HG03060 (cell line): Measurements from ENCODE around the gene CD1C.
A peak's percentile ranks its signal among the peaks of the same experiment; 100 is the strongest.
"Not testable (repeated sequence)": the region's sequence is repeated elsewhere in the genome, so short reads cannot be mapped to it uniquely, and the experiment has no call there.

Source experiments
- ATAC-seq: cut with Tn5 transposase; IDR thresholded peaks from one replicate; pipeline ENCODE4 v1.9.1; 2021; ENCODE audit warnings: low read depth, moderate number of reproducible peaks; ENCODE audit not compliant: unreplicated experiment

Gene CD1C

DNA sequence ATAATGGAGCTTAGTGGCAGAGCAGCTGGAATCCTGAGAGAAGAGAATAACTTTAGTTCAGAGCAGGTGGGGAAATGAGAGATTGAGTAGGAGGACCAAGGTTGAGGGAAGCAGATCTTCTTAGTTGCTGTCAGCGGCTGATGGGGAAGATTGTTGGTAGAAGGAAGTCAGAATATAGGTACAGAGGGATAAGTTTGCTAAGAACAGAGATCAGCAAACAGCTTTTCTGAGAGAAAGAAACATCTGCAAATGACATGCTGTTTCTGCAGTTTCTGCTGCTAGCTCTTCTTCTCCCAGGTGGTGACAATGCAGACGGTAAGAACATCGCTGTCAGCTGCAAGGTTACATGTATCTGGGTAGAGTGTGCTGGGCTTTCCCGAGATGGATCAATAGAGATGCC, at the start of gene CD1C:
TSS of gene CD1C (plus strand) at position 113 of the 400 bp plus-strand sequence. CDS start at position 255, 142 bp downstream.
- no peak for ATAC-seq

DNA sequence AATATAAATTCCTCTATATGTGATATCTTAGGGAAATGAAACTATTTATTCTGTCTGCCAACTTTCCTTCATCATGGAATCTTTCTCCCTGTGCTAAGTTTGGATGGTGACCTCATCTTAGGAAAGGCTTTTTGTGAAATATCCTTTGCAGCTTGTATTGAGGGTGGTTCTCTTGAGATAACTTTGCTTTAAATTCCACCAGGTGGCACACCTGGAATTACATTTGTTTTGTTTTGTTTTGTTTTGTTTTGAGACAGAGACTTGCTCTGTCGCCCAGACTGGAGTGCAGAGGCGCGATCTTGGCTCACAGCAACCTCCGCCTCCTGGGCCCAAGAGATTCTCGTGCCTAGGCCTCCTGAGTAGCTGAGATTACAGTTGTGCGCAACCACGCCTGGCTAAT, 43.1 kb upstream of the CD1C start:
- ATAC-seq: peak; percentile 58

DNA sequence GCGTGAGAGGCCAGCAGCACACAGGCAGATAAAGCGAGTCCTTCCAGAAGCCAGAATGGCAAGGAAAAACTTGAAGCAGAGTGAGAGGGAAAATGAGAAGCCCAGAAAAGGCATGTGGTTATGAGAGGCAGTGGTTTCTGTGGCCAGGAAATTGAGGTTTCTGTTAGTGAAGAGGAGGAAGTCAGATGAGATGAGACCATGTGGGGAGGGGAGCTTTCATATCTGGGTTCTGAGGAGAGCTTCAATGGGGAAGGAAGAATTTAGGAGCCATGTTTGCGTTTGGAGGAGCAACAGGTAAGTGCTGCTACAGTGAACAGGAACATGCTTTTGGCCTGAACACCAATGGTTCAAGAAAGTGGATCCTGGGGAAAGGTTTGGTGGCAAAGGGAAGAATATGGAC, 41.6 kb upstream of the CD1C start:
- ATAC-seq: peak; percentile 46

DNA sequence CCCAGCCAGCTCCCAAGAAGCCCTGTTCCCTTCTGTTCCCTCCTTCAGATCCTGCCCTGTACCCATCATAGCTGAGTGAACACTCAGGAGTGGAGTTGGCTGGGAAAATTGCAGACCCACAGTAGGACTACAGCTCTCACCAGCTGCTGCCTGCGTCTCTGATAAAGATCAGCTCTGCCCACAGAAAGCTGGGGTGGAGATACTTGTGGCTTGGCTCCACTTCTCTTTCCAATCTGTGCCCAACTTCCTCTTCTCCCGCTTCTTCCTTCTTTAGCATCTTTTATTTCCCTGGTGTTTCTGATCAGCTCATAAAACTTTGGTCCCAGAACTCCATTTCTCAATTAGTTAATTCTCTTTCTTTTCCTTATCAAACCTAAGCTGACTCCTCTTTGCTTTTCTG, 41.0 kb upstream of the CD1C start:
- no peak for ATAC-seq

DNA sequence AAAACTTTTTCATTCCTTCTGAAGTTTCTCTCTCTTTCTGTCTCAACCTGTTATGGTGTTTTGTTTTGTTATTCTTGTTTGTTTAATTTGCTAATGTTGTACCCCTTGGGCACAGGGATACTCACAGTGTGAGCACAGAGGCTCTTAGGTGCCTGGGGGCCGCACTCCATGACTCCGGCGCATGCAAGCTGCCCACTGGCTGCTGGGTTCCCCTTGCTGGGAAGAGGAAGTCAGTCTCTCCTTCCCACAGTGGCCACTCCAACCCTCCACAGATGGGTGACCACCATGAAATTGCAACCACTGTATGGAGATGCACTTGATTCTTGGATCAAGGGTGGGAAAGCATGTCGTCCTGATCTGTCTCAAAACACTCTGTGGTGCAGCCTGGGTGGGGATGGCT, 40.1 kb upstream of the CD1C start:
- no peak for ATAC-seq

DNA sequence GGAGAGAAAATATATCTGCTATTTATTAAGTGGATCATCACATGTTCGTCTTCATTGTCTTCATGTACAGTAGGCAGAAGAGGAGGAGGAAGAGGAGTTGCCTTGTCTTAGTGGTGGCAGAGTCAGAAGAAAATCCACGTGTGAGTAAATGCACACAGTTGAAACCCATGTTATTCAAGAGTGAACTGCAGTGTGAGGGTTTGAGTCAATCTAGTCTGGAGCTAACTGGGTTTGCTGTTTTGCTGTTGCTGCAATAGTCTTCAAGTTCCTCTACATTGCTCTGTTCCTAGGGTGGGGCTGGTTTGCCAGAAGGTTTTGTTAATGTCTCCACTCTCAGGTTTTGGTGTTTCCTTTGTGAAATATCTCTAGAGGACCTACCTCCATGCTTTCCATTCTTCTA, 38.6 kb upstream of the CD1C start:
- ATAC-seq: no peak

DNA sequence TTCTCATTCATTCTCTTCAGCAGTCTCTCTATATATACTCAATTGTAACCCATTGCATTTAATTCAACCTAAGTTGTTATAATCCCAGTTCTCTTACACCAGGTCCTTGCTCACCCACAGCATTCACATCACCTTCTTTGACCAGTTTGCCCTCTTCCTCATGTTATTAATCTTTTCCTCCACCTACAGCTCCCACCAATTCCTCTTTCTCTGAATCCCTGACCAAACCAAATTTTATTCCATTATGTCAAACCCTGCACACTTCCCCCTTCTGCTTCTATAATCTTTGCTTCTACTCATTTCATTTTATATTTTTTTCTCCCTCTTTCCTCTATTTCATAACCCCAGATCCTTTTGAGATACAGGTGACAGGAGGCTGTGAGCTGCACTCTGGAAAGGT, 34.1 kb upstream of the CD1C start:
- no peak for ATAC-seq

DNA sequence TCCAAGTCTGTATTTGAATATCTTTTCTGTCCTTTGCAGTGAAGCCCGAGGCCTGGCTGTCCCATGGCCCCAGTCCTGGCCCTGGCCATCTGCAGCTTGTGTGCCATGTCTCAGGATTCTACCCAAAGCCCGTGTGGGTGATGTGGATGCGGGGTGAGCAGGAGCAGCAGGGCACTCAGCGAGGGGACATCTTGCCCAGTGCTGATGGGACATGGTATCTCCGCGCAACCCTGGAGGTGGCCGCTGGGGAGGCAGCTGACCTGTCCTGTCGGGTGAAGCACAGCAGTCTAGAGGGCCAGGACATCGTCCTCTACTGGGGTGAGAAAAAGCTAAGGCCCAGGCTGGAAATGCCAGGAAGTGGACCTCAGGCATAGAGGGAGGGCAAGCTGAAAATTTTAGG, 33.0 kb upstream of the CD1C start:
- not testable (repeated sequence) for ATAC-seq

DNA sequence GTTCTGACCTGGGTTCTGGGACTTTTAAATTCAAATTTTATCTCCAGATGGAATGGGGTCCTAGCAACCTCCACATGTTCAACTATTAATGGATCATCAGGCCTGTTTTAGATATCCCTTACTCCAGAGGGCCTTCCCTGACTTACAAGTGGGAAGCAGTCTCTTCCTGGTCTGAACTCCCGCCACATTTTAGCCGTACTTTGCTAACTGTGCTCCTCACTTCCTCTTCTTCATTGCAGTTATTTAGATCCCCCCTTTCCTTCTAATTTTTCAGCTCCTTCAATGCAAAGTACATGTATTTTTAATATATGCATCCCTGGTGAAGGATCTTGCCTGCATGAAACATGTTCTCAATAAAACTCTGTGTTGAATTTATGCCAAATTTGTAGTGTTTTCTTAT, 31.8 kb upstream of the CD1C start:
- ATAC-seq: no peak

DNA sequence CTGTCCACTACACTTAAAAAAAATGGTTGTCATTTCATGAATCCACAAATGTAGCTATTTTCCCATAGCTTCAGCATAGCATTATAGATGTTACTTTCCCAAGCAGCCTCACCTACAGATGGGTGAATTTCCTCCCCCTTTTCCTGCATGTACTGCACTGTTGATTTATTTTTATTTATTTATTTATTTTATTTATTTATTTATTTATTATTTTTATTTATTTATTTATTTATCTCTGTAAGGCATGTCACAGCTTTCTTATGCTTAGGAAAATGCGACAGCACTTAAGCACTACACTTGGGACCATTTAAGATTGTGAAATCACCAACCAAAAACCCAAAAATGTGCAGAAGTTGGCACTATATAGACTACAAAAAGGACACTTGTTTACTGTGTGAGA, 30.6 kb upstream of the CD1C start:
- ATAC-seq: no peak

DNA sequence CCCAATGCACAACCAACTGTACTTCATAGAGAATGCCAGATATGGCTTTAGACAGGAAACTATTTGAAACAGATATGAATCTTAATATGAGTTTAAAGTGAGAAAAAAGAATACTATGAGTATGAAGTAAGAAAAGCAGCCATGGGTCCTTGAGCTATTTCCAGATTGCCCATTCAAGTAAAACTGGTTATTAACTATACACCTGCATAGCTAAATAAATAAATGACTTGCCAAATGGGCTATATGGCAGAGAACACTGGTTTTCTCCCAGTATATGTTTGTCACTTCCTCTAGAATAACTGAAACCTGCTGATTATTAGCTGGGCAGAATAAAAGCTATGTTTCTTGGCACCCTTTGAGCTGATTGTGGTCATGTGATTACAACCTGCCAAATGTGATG, 17.0 kb upstream of the CD1C start:
- ATAC-seq: no peak

DNA sequence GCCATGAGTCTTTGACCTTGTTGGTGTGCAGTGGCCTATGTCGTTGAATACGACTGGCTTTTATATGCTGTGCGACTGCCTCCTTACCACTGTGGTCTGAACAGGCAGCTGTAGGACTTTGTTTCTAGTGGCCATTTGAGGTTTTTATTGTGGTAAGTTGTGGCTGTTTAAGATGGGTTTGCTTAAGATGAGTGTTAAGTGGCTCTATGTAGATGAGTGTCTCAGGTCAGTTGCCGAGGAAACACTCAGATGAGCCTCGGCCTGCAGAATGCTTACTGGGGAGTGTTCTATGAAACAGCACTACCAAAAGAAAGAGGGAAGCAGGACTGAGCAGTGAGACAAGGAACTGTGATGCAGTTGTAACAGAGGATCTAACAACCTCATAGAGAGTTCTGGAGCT, 14.9 kb upstream of the CD1C start:
- ATAC-seq: no peak

DNA sequence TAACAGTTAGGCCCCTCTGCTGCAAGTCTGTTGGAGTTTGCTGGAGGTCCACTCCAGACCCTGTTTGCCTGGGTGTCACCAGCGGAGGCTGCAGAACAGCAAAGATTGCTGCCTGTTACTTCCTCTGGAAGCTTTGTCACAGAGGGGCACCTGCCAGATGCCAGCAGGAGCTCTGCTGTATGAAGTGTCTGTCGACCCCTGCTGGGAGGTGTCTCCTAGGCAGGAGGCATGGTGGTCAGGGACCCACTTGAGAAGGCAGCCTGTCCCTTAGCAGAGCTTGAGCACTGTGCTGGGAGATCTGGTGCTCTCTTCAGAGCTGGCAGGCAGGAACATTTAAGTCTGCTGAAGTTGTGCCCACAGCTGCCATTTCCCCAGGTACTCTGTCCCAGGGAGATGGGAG, 7.3 kb upstream of the CD1C start:
- ATAC-seq: not testable (repeated sequence)

DNA sequence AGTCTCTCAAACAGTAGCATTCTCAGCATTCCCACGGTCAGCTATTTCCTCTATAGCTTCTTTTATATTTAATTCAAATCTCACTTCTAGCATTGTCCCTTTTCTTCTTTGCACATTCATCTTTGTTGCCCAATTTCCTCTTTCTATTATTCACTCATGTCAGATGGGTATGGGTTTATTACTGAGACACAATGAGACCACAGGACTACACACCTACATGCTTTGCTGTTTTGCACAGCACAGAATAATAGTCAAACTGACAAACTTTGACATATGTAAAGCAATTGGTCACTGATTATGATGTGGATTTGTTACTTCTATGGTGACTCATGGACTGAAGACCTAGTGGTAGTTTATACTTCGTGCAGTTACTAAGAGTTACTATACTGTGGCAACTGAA, 5.8 kb upstream of the CD1C start:
- peak; percentile 58 for ATAC-seq

DNA sequence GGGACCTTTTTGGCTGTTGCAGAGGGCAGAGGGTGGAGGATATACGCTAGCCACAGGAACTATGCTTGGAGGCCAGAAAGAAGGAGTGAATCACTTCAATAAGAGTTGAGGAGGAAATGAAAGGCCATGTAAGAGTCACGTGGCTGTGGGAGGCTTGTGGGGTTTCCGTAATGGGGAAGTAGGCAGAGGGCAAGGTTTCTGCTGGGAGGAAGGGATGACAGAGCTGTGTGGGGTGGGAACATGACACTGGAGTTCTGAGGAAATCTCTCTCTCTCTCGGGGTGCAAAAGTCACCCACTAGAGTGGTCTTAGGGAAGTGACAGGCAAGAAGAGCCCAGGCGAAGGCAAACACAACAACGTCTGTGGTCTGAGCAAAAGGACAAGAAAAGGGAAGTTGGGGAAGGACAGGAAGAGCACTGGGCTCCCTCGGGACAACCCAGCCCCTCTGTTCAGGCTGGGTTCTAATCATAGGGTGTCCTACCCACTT, 3.9 kb upstream of the CD1C start:
- ATAC-seq: peak; percentile 41

DNA sequence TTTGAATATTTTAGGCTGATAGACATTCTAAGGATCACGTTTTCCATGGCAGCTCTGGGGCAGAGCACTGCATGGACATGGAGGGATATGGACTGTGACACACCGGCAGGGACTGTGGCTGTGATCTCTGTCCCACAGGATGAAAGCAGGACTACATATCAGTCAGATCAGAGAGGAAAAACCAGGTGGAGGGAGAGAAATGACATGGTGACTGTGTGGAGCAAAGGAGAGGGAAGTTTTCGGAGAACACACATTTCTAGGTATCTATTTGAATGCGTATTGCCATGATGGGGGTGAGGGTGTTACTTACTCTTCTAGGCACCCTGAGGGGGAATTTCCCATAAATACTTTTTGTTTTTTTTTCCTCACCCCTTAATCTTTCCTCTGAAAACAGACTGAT, 3.2 kb upstream of the CD1C start:
- ATAC-seq: no peak

DNA sequence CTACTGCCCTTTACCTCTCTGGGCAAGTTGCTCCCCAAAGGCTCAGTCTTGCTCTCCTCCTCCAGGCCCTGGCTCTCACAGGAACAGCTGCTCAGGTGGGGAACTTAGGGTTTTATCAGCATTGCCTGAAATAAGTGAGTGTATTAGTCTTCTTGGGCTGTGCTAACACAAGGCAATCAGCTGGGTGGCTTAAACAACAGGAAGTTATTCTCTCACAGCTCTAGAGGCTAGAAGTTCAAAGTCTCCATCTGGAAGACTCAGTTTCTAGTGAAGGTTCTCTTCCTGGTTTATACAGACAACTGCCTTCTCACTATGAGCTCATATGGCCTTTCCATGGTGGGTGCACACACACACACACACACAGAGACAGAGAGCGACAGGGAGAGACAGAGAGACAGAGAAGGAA, 2.8 kb upstream of the CD1C start:
- ATAC-seq: no peak

DNA sequence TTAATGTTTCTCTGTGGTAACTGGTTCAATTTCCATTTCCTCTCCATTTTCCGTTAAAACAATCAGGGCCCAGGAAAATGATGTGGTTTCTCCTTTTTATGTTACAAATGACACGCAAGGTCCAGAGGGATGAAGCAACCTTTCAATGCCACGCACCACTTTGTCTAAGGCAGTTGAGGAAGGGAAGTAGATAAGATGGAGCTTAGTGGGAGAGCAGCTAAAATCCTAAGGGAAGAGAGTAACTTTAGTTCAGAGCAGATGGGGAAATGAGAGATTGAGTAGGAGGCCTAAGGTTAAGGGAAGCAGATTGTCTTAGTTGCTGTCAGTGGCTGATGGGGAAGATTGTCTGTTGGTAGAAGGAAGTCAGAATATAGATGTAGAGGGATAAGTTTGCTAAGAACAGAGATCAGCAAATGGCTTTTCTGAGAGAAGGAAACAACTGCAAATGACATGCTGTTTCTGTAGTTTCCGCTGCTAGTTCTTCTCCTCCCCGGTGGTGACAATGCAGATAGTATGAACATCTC, 660 bp downstream of the CD1C start:
- ATAC-seq: no peak

DNA sequence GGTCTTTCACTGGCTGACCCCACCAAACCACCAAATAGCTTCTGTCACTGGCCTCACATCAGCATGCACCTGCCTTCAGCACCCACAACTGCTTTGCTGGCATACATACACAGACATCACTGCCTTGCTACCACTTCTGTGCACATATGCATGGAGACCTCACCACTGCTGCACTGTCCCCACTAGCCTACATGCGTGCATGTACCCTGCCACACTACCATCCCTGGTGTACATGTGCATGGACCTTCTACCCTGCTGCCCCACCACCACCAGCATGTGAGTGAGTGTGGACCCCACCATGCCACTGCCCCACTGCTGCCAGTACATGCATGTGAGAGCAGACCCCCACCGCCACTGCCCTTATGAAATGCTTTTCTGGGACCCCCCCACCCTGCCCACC, 6.1 kb downstream of the CD1C start:
- ATAC-seq: no peak

DNA sequence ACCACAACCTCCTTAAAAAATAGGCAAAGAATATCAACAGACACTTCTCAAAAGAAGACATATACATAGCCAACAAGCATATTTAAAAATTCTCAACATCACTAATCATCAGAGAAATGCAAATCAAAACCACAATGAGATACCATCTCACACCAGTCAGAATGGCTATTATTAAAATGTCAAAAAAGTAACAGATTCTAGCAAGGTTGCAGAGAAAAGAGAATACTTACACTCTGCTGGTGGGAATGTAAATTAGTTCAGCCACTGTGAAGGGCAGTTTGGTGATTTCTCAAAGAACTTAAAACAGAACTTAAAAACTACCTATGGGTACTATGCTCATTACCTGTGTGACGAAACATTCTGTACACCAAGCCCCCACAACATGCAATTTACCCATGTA, 20.9 kb downstream of the CD1C start:
- peak; percentile 60 for ATAC-seq

DNA sequence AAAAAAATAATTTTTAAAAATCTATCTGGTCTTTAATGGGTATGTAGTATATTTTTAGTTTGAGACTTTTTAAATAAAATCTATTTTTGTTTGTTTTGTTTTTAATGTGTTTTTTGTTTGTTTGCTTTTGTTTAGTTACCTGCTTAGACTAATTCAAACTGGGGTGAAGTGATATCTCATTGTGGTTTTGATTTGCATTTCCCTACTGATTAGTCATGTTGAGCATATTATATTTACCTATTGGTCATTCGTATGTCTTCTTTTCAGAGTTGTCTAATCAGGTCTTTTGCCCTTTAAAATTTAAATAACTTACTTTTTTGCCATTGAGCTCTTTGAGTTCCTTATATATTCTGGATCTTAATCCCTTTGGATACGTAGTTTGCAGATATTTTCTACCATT, 21.3 kb downstream of the CD1C start:
- ATAC-seq: no peak

DNA sequence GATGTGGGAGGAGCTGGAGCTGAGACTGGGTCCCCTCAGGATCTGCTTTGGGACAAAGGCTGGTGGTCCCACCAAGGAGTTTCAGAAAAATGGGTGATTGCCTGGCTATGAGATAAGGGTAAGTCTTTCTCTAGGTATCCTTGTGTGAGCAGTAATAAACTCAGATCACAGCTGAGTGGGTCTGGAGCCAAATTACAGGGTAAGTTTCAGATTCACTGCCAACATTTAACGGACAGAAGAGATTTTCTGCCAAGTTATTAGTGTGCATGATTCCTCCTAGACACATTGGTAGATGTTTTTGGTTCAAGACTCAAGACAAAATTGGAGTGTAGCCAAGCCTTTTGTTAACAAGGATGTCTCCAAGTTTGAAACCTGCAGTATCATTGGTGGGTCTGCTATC, 34.1 kb downstream of the CD1C start:
- ATAC-seq: no peak

DNA sequence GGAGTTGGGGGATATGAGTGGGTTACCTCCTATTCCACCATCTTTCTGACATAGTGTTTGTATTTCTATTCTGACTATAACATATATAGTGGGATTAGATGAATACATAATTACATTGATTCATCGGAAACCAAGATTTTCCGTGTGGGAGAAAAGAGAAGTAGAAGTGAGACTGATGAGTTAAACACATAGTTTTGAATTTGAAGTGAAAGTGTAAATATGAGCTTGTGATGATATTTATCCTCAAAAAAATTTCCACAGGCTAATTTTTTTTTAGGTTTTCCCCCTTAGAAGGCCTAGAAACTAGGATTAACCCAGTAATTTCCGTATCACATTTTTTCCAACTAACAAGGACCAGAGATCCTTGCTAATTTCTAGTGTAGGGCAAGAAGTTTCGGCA, 34.7 kb downstream of the CD1C start:
- no peak for ATAC-seq
